Sigmoid colon (tissue), 4 donors: ENCODE data around the gene CNTD1.

Experiments
- CTCF ChIP-seq, 4 experiments: fragments of 450-650 bp in 3 of 4; fragments of 200-600 bp in 1 of 4; IDR thresholded peaks; one replicate each; pipeline ENCODE4 v1.5.1; 2016 to 2019; ENCODE audit warnings: antibody characterized with exemption in 4 of 4, mild to moderate bottlenecking in 3 of 4, moderate library complexity in 2 of 4
- EP300 ChIP-seq, 4 donors: sonication (generic); formaldehyde crosslinking; IDR thresholded peaks; one replicate each; pipeline ENCODE4 v1.6.1; 2017; ENCODE audit warnings: antibody characterized with exemption in 4 of 4
- POLR2A ChIP-seq, 2 donors: fragments of 450-650 bp; IDR thresholded peaks; one replicate each; pipeline ENCODE4 v1.6.1; 2016; ENCODE audit warnings: antibody characterized with exemption in 2 of 2, mild to moderate bottlenecking in 2 of 2, moderate library complexity in 2 of 2
- POLR2AphosphoS5 ChIP-seq, 4 donors: sonication (generic); formaldehyde crosslinking; IDR thresholded peaks; one replicate each; pipeline ENCODE4 v1.6.1; 2017; ENCODE audit warnings: antibody characterized with exemption in 4 of 4

- TF ChIP-seq CTCF (IDR thresholded peaks at IDR 0.05) (no peak), POLR2A (IDR thresholded peaks at IDR 0.05) (no peak), POLR2AphosphoS5 (IDR thresholded peaks at IDR 0.05) (no peak), EP300 (IDR thresholded peaks at IDR 0.05) (no peak)
Measured at GRCh38 chr17:42798011-42798382, 664 bp upstream of the CNTD1 start.
